Measurements from ENCODE around the gene THUMPD3.

DNA sequence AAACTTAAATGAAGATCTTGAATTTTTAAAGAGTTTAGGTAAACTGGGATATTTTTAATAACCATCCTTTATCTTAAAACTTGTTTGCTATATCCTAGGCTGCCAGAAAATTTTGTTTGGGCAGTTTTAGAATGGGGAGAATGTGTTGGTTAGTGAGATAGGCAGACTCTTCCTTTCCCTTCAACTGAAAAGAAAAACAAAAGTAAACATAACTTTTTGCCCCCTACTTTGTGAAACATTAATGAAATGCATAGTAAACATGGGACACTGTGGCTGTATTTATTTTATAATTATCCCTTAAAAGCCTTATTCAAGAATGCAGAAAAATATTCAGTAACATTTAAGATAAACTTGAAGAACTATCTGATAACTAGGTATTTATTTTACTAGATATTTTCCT is 65.6 kb downstream of the THUMPD3 start:
- TF ChIP-seq, protein P1, sequence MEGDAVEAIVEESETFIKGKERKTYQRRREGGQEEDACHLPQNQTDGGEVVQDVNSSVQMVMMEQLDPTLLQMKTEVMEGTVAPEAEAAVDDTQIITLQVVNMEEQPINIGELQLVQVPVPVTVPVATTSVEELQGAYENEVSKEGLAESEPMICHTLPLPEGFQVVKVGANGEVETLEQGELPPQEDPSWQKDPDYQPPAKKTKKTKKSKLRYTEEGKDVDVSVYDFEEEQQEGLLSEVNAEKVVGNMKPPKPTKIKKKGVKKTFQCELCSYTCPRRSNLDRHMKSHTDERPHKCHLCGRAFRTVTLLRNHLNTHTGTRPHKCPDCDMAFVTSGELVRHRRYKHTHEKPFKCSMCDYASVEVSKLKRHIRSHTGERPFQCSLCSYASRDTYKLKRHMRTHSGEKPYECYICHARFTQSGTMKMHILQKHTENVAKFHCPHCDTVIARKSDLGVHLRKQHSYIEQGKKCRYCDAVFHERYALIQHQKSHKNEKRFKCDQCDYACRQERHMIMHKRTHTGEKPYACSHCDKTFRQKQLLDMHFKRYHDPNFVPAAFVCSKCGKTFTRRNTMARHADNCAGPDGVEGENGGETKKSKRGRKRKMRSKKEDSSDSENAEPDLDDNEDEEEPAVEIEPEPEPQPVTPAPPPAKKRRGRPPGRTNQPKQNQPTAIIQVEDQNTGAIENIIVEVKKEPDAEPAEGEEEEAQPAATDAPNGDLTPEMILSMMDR (IDR thresholded peaks at IDR 0.05; ENCODE audit: low read depth, low read length, poor library complexity, severe bottlenecking): no peak
- TF ChIP-seq EZH2phosphoT487 (IDR thresholded peaks at IDR 0.05; ENCODE audit: borderline replicate concordance, low read length): no peak

Measured in DOHH2 (cell line).